Naive thymus-derived CD8-positive, alpha-beta T cell (primary cell): ENCODE results near the gene IDH1. TPM values are rescaled to one million over a fixed set of nuclear protein-coding genes. Genes with fewer than 3 reads are reported as not detected.

ENCODE experiments used
- ATAC-seq, 2 donors: fragments of 150-1000 bp; cut with Tn5 transposase in 1 of 2; sonication (Bioruptor Pico), chemical (Tn5 transposase) in 1 of 2; 1 replicate in 1 of 2; 2 replicates in 1 of 2; pipeline ENCODE4 v1.10.0; 2021; ENCODE audit warnings: mild to moderate bottlenecking in 2 of 2, moderate library complexity in 2 of 2
- POLR2A ChIA-PET: fragments of 350-600 bp; sonication (Branson Sonifier 250); formaldehyde crosslinking; loops from one replicate; lab custom pipeline; 2021; ENCODE audit warnings: antibody characterized with exemption; lab: Charles Lee
- DNase-seq, 10 donors: peaks; one replicate each; pipeline versions ENCODE4 v3.0.0 to v3.0.0-alpha.2; 2020 to 2022
- H3K27ac Mint-ChIP-seq, 10 donors: one replicate each; pipeline ENCODE4 v1.8.0; 2020 to 2022; ENCODE audit warnings: mild to moderate bottlenecking in 10 of 10, mixed read lengths in 10 of 10, moderate library complexity in 4 of 10, inconsistent platforms in 1 of 10
- H3K27me3 Mint-ChIP-seq, 5 donors: one replicate each; pipeline ENCODE4 v1.8.0; 2021 to 2022; ENCODE audit warnings: mixed read lengths in 5 of 5
- H3K36me3 Mint-ChIP-seq, 3 donors: one replicate each; pipeline ENCODE4 v1.8.0; 2020 to 2022; ENCODE audit warnings: mixed read lengths in 3 of 3, mild to moderate bottlenecking in 2 of 3, inconsistent platforms in 1 of 3
- H3K4me1 Mint-ChIP-seq, 4 donors: one replicate each; pipeline ENCODE4 v1.8.0; 2021 to 2022; ENCODE audit warnings: mixed read lengths in 4 of 4
- H3K4me3 Mint-ChIP-seq, 10 donors: one replicate each; pipeline ENCODE4 v1.8.0; 2020 to 2022; ENCODE audit warnings: mild to moderate bottlenecking in 10 of 10, mixed read lengths in 10 of 10, moderate library complexity in 6 of 10, inconsistent platforms in 1 of 10
- H3K9me3 Mint-ChIP-seq, 9 donors: one replicate each; pipeline ENCODE4 v1.8.0; 2020 to 2022; ENCODE audit warnings: mixed read lengths in 9 of 9, mild to moderate bottlenecking in 3 of 9, inconsistent platforms in 1 of 9, moderate library complexity in 1 of 9
- polyA plus RNA-seq, 3 donors: library from polyadenylated mRNA; unstranded; fragments of 300-500 nt; fragmentation: Illumina TruSeq; gene quantifications; one replicate each; pipeline ENCODE4 v1.2.3, GENCODE V29; 2021
- total RNA-seq, 8 experiments: library from RNA in 2 of 8; stranded (reverse) in 2 of 8; gene quantifications; one replicate each; pipeline ENCODE4 v1.2.3 and lab custom pipeline; 2021 to 2026

The IDH1 gene
- total and polyA plus RNA-seq, 5 experiments from 2014 or later = 2.6 to 20.8 (median 5.5) TPM

DNA sequence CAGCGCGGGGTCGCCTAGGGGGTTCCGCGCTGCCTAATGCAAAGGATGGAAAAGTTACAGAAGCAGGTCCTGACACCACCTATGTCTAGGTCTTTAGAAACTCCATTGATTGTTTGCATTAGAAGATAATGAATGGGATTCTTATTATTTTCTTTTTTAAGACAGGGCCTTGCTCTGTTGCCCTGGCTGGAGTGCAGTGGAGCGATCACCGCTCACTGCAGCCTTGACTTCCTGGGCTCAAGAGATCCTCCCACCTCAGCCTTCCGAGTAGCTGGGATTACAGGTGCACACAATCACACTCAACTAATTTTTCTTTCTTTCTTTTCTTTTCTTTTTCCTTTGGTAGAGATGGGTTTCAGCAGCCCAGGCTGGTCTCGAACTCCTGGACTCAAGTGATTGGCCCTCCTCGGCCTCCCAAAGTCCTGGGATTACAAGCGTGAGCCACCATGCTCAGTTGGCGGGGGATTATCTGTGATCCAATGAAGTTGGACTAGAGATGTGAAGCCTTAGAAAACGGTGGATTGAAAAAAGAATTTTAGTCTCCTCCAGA lies 761 bp upstream of the IDH1 start:
- peaks cover 0 to 18% (median 2%) of the 10 kb centered on the region in 3 donors for H3K36me3 Mint-ChIP-seq
- ATAC-seq (no peak), DNase-seq (no peak)
- peaks cover 13 to 44% (median 29%) of the 10 kb centered on the region in 4 donors for H3K4me1 Mint-ChIP-seq
- peaks cover 0 to 2% (median 0%) of the 10 kb centered on the region in 5 donors for H3K27me3 Mint-ChIP-seq
- POLR2A ChIA-PET = interaction anchor here (1.5 to 6.2 kb wide), 2 partner anchors 12 to 26 kb away, joined by 3 to 98 read pairs; partner anchors contain the start of gene PIKFYVE
- no peaks in the 10 kb centered on the region for H3K9me3 Mint-ChIP-seq
- peak overlapping the region; percentile 95 to 100 (median 99) for H3K4me3 Mint-ChIP-seq
- peak overlapping the region; percentile 78 to 94 (median 88) for H3K27ac Mint-ChIP-seq

- peak overlapping the region; percentile 60 to 94 (median 89) for H3K27ac Mint-ChIP-seq
- ATAC-seq (peak; percentile 71 to 80), DNase-seq (peak; percentile 72 to 91 (median 78))
- H3K4me3 Mint-ChIP-seq = peak overlapping the region; percentile 95 to 100 (median 99)
- peaks cover 13 to 56% (median 29%) of the 10 kb centered on the region in 4 donors for H3K4me1 Mint-ChIP-seq
- POLR2A ChIA-PET = interaction anchor here (0.5 to 6.2 kb wide), 5 partner anchors 14 to 1111 kb away, joined by 3 to 98 read pairs (median 5); partner anchors contain the start of genes CREB1 and PIKFYVE
- no peaks in the 10 kb centered on the region for H3K9me3 Mint-ChIP-seq
- no peaks in the 10 kb centered on the region for H3K27me3 Mint-ChIP-seq
- peaks cover 4 to 32% (median 8%) of the 10 kb centered on the region in 3 donors for H3K36me3 Mint-ChIP-seq
Observed at GRCh38 chr2:208254118-208254870, 577 bp downstream of the IDH1 start.

DNA sequence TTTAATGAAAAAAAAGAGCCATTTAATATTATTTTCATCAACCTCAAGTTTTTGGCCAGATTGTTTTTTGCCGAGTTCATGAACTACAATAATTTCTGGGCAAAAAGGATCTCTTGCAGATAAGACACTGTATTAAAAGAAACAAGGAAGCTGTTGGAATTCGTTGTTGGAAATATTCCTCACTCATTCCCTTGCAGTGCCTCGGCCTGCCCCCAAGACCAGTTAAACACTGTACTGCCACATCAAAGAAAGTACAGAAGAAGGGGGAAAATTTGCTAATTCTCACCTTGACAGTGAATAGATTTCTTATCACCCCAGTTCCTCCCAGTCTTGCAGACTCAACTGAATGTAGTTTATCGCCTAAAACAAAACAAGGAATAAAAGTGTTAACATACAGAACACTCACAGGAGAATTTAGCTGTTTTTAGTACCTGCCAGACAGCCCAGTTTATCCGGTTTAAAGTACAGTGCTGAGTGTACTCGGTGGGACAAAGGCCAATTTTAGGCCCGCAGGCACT lies 1.2 kb downstream of the IDH1 start:
- Mint-ChIP-seq H3K27me3 (no peaks in the 10 kb centered on the region), H3K36me3 (peaks cover 4 to 38% (median 8%) of the 10 kb centered on the region in 3 donors), H3K4me1 (peaks cover 13 to 56% (median 29%) of the 10 kb centered on the region in 4 donors), H3K4me3 (peak overlapping the region; percentile 95 to 100 (median 99)), H3K9me3 (no peaks in the 10 kb centered on the region), H3K27ac (peak overlapping the region; percentile 14 to 90 (median 77))
- peak in 1 of 10 donors; percentile 18 for DNase-seq
- peak in 1 of 2 donors; percentile 8 for ATAC-seq
- POLR2A ChIA-PET = interaction anchor here (0.6 to 6.2 kb wide), 2 partner anchors 14 to 625 kb away, joined by 8 to 98 read pairs; partner anchors contain the start of gene PIKFYVE

- Mint-ChIP-seq H3K27ac (peak overlapping the region in 7 of 10 donors; percentile 16 to 90 (median 78)), H3K36me3 (peaks cover 4 to 45% (median 11%) of the 10 kb centered on the region in 3 donors)
Observed at GRCh38 chr2:208252716-208253492, 2.0 kb downstream of the IDH1 start.

DNA sequence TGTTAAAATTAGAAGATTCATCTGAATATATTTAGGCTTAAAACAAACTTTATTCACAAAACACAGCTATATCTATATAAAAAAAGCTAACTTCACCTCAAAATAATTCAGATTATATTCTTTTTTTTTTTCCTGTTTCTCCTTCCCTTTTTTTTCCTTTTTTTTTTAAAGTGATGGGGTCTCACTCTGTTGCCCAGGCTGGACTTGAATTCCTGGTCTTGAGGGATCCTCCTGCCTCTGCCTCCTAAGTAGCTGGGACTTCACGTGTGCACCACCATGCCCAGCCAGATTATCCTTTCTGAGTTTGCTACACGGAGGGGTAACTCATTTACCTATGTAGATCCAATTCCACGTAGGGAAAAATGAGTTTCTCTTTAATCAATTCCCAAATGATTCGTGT lies 3.8 kb downstream of the IDH1 start:
- Mint-ChIP-seq H3K9me3 (no peaks in the 10 kb centered on the region), H3K4me1 (peaks cover 12 to 56% (median 28%) of the 10 kb centered on the region in 4 donors), H3K4me3 (no peak overlapping the region), H3K27me3 (no peaks in the 10 kb centered on the region), H3K27ac (peak overlapping the region in 2 of 10 donors; percentile 2 to 35), H3K36me3 (peaks cover 4 to 63% (median 18%) of the 10 kb centered on the region in 3 donors)
- ATAC-seq (no peak), DNase-seq (no peak)
- POLR2A ChIA-PET = interaction anchor here (6.2 kb wide), 1 partner anchor 17 kb away, joined by 98 read pairs; the partner anchor contains the start of gene PIKFYVE

More at GRCh38 chr2:208252716-208253492, 2.0 kb downstream of the IDH1 start:
- ATAC-seq = no peak
- Mint-ChIP-seq H3K4me1 (peaks cover 13 to 56% (median 29%) of the 10 kb centered on the region in 4 donors), H3K4me3 (peak overlapping the region in 9 of 10 donors; percentile 12 to 100 (median 97)), H3K27me3 (no peaks in the 10 kb centered on the region), H3K9me3 (no peaks in the 10 kb centered on the region)
- POLR2A ChIA-PET = interaction anchor here (0.5 to 6.2 kb wide), 2 partner anchors 15 to 41 kb away, joined by 3 to 98 read pairs; partner anchors contain the start of gene PIKFYVE
- no peak for DNase-seq

DNA sequence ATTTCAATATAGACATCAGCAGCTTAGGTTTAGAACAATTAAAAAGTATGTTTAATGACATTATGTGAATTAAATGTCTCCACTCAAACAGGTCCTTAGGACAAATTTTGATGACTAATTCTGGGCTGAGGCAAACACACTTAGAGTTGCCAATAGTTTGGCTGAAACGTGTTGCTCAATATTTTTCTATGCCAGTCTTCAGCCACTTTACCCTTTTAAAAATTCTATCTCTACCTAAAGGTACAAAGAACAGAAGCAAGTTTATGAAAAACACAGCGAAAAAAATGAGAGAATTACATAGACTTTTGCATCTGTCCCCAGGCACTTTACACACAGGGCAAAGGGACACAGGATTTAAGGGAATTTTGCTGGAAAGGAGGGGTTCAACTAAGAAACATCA lies 4.5 kb downstream of the IDH1 start:
- ATAC-seq = no peak
- peaks cover 4 to 71% (median 18%) of the 10 kb centered on the region in 3 donors for H3K36me3 Mint-ChIP-seq
- DNase-seq = no peak
- no peaks in the 10 kb centered on the region for H3K9me3 Mint-ChIP-seq
- no peaks in the 10 kb centered on the region for H3K27me3 Mint-ChIP-seq
- no peak overlapping the region for H3K4me3 Mint-ChIP-seq
- peaks cover 9 to 50% (median 22%) of the 10 kb centered on the region in 4 donors for H3K4me1 Mint-ChIP-seq
- POLR2A ChIA-PET = no interaction called here
- H3K27ac Mint-ChIP-seq = peak overlapping the region in 3 of 10 donors; percentile 15 to 53 (median 46)

DNA sequence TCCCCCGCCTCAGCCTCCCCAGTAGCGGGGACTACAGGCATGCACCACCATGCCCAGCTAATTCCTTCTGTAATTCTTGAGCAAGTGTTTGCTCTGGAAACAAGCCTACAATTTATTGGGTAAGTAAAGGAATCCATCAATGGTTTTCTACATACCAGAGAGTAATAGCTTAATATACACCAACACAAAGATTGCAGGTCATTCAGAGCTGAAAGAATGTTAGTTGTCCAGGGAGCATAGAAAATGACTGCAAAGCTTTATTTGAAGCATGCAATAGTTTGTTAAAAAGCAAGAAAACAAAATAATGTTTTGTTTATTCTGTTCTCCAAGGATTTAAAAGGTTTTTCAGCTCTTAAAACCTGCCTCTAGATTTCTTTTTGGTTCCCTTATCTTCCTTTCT lies 5.6 kb downstream of the IDH1 start:
- no peak for DNase-seq
- Mint-ChIP-seq H3K9me3 (no peaks in the 10 kb centered on the region), H3K27me3 (no peaks in the 10 kb centered on the region), H3K4me1 (peaks cover 4 to 44% (median 15%) of the 10 kb centered on the region in 4 donors), H3K27ac (peak overlapping the region in 1 of 10 donors; percentile 29), H3K4me3 (no peak overlapping the region), H3K36me3 (peaks cover 4 to 77% (median 18%) of the 10 kb centered on the region in 3 donors)
- no peak for ATAC-seq
- POLR2A ChIA-PET = interaction anchor here (0.6 kb wide), 1 partner anchor 118 kb away, joined by 3 read pairs; no protein-coding TSS in a partner anchor

GRCh38 chr2:208248601-208249000 lies 6.3 kb downstream of the IDH1 start:
- ATAC-seq (no peak), DNase-seq (no peak)
- H3K4me3 Mint-ChIP-seq = no peak overlapping the region
- no peak overlapping the region for H3K27ac Mint-ChIP-seq
- H3K27me3 Mint-ChIP-seq = no peaks in the 10 kb centered on the region
- no peaks in the 10 kb centered on the region for H3K9me3 Mint-ChIP-seq
- POLR2A ChIA-PET = no interaction called here
- peaks cover 2 to 39% (median 9%) of the 10 kb centered on the region in 4 donors for H3K4me1 Mint-ChIP-seq
- H3K36me3 Mint-ChIP-seq = peaks cover 4 to 83% (median 18%) of the 10 kb centered on the region in 3 donors

DNA sequence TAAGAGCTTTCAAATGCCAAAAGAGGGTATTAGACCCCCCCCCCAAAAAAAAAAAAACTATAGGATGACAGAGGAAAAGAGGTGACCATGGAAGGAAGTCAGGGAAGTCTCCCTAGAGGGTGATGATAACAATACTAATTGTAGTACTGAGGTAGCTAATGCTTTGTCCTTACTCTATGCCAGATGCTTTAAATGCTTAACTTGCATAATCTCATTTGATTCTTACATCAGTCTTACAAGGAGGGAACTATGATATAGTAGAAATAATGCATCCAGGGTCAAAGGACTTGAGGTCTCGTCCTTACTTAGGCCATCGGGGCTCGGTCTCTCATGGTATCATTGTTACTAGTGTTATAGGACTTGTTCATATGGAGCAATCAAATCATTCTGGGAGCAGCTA lies 9.1 kb downstream of the IDH1 start:
- Mint-ChIP-seq H3K9me3 (no peaks in the 10 kb centered on the region), H3K4me1 (peaks cover 0 to 13% (median 0%) of the 10 kb centered on the region in 4 donors), H3K27ac (no peak overlapping the region), H3K27me3 (no peaks in the 10 kb centered on the region), H3K4me3 (no peak overlapping the region), H3K36me3 (peaks cover 6 to 93% (median 25%) of the 10 kb centered on the region in 3 donors)
- DNase-seq (no peak), ATAC-seq (no peak)
- POLR2A ChIA-PET = no interaction called here

DNA sequence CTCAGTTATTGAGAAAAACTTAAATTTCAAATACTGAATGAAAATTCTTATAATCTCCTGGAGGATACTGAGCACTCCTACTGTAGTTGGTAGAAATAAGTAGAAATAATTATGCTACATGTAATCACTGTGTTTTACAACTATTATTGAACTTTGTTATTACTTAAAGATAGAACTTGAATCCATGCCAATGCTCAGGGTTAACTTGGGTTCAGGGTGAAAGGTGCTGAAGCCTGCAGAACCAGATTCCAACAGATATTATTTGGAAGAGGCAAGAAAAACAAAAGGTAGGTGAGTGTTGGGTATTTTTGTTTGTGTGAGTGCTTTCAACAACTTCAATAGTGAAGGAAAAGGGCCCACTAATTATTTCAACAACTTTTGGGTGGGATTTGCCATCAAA lies 10.4 kb downstream of the IDH1 start:
- no peak for ATAC-seq
- no peak overlapping the region for H3K27ac Mint-ChIP-seq
- H3K27me3 Mint-ChIP-seq = no peaks in the 10 kb centered on the region
- no peak overlapping the region for H3K4me3 Mint-ChIP-seq
- H3K36me3 Mint-ChIP-seq = peaks cover 4 to 89% (median 27%) of the 10 kb centered on the region in 3 donors
- H3K4me1 Mint-ChIP-seq = no peaks in the 10 kb centered on the region
- POLR2A ChIA-PET = no interaction called here
- H3K9me3 Mint-ChIP-seq = no peaks in the 10 kb centered on the region
- DNase-seq = no peak

DNA sequence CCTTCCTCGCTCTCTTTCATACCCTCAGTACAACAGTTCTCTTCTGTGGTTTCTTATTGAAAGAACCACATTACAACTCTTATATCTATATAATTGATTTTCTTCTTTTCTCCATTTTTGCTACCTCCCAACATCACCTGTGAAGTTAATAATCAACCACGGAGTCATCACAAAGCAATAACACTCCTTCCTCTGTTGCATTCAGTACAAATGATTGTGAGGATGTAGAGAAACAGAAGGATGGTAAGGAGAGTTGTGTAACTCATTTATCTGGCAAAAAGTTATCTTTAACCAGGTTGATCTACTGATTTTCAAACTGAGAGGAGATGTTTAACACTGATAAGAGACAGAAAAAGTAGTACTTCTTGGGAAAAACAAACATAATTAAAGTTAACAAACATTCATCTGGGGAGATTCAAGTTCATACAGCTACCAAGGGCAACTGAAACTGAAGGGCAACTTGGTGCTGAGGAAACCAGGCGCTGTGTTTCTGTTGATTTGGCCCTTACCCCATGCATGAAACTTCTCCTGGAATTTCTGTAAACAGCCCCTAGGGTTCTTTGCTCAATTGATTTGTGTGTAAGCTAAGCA lies 14.2 kb downstream of the IDH1 start:
- Mint-ChIP-seq H3K27me3 (no peaks in the 10 kb centered on the region), H3K4me3 (no peak overlapping the region), H3K9me3 (peaks cover 0 to 3% (median 0%) of the 10 kb centered on the region in 9 donors), H3K27ac (peak overlapping the region in 2 of 10 donors; percentile 37 to 39), H3K4me1 (no peaks in the 10 kb centered on the region), H3K36me3 (peaks cover 12 to 84% (median 40%) of the 10 kb centered on the region in 3 donors)
- no peak for DNase-seq
- POLR2A ChIA-PET = no interaction called here
- no peak for ATAC-seq
